ENCODE results near the gene DDX31.

The DDX31 gene

DNA sequence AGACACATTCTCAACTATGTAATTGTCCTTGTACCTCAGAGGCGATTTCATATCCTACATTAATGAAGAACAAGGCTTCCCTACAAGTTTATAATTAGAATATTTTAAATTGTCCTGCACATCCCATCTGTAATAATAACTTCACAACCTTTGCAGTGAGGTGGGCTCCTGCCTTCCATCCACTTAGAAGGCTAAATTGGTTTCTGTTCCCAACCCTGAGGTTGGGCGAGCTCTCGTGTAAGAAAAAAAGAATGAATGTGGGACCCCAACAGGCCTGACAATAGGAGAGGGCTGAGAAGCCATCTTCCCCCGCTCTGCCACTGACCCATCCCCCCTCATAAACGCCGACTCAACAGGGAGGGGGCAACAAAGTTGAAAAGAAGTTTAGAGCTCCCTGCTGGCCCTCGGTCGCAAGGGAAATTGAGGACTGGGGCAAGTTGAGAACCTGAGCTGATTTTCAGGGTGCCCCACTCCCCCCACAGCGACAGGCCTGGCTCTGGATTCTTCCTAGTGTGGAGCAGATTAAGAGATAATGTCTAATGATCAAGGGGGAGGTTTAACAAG is 78.0 kb downstream of the DDX31 start:
- no peak for DNase-seq

DNA sequence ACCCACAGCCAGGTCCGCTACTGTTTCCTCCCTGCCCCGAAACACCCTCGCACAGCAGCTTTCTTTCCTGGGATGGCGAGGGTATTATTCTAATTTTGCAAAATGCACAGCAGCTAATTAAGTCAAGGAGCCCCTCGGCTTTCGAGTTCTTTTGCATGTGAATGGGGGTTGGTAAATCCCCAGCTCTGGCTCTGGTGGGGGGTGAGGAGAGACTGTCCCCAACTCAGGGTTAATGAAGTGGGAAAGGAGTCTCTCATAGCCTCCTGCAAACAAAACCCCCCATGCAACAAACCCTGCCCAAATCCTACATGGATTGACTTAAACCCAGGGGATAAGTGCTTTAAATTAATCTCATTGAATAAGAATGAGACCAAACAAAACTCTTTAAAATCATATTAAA is 78.5 kb downstream of the DDX31 start:
- no peak for DNase-seq

GRCh38 chr9:132590318-132591182 is 79.2 kb downstream of the DDX31 start:
- DNase-seq = no peak

GRCh38 chr9:132590037-132590317 is 79.8 kb downstream of the DDX31 start:
- no peak for DNase-seq

DNA sequence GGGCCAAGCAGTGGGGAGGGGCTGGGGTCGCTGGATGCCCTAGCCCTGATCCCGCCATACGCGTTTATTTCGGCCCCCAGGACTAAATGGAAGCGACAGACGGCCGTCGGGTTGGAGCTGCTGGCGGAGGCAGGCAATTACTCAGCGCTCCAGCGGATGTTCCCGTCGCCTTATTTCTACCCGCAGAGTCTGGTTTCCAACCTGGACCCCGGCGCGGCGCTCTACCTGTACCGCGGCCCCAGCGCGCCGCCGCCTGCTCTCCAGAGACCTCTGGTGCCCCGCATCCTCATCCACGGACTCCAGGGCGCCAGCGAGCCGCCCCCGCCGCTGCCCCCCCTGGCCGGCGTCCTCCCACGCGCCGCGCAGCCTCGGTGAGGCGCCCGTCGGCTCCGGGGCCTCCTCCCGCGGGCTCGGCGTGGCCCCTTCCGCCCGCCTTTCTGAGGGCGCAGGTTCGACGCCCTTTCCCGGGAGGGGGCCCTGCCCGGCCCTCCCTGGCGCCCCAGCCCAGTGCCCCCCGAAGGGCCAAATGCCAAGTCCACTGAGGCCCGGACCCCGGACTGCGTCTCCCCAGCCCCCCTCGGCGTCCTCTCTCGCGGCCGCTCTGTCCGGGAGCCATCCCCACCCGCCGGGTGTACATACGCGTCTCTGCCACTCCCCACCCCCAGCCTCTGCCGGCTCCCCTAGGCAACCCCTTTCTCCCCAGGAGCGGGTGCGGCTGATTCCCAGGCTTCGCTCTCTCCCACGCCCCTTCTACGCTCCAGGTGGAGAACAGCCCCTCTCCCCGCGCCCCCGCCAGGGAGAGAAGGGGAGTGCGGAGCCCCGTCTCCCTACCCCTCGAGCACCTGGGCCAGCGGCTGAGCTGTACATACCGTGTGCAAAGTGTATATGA is 80.4 kb downstream of the DDX31 start:
- DNase-seq = no peak

GRCh38 chr9:132588501-132589147 is 81.2 kb downstream of the DDX31 start:
- DNase-seq = no peak

DNA sequence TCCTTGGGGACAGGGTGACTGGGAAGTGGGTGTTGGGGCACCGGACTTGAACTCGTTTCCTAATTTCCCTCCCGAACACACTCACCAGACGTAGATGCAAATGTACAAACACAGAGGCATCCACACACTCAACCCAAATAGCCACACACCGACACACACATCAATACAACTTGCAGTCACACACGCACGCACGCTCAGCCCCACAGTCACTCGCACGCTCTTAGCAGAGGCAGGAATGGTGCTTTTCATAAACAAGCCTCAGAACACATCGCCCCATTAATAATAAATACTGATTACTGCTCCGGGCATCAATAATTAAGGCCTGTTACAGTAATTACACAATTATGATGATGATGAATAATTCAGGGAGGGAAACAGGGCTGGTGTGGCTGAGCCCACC is 81.7 kb downstream of the DDX31 start:
- no peak for DNase-seq

- DNase-seq = no peak
Observed at GRCh38 chr9:132587592-132587955, 82.2 kb downstream of the DDX31 start.

- DNase-seq = no peak
Observed at GRCh38 chr9:132586830-132587591, 82.8 kb downstream of the DDX31 start.

DNA sequence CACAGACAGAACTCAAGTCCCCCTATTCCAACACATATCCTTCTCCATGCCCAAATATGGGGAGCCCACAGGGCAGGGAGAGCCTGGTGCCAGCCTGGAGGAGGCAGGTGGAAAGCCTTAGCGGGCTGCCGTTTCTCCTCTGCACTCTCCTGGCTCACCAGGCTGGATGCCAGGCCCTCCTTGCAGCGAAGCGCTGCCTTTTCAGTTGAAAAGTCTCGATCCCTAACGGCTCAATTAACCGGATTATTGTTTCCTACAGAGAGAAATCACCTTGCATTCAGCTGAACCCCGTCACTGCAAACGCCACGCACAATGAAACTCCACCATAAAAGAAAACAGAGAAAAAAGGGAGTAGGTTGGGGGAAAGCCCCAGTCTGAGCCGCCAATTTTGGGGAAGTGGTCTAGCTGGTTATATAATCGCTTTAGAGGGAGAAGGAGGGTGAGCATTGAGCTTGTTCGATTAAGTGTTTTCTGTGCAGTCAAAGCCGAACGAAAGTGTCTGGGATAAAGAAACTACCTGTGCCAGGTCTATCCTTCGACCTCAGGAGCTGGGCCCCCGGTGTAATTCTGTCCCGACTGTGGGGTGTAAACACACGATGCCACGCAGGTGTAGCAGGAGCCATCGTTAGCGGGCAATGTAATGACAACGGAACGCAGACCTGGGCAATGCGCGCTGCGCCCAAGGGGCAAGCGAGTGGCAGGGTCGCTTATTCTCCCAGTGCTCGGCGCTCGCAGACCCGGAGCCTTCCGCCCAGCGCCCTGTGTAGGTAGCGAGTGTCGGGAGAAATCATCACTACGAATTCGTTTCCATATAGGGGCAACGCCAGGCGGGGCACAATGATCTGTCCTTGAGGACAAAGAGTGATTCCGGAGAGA is 83.6 kb downstream of the DDX31 start:
- no peak for DNase-seq

DNA sequence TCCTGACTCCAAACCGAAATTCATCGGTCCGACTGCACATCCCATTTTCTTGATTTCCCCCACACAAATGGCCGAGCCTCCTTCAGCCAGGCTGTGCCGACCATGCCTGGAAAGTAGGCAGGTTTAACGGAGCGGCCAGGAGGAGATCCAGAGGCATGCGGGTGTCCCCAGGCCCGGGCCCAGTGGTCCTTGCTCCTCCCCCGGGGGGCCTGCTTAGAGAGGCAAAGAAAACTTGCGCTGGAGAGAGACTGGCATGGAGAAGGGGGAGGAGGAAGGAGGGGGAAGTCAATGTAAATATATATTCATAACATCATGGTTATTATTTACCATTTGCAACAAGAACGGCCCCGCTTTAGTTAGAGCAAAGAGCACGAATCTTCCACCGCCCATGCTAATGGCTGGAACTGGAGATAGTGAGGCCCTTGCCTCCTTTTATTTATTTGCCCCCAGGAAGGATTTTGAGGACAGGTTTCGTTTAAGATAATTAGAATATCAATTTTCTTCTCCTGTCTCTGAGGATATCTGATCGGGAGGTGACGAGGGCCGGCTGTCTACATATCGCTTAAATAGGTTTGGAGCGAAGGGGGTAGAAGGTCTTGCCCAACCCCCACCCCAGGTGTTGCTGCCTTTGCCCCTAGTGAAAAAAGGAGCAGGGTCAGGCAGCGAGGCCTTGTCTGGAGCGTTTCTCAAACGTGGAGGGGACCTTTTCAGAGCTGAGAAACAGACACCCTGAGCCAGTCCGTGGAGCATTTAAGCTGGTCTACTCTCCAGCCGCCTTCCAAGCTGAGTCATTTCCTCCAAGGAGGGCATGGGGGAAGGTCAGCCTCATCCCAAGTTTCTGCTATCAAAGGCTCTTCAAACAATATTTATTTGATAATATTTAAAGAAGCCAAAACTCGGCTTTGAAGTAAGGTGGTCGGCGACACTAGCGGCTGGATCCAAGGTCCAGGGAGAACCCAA is 84.9 kb downstream of the DDX31 start:
- DNase-seq = no peak

DNA sequence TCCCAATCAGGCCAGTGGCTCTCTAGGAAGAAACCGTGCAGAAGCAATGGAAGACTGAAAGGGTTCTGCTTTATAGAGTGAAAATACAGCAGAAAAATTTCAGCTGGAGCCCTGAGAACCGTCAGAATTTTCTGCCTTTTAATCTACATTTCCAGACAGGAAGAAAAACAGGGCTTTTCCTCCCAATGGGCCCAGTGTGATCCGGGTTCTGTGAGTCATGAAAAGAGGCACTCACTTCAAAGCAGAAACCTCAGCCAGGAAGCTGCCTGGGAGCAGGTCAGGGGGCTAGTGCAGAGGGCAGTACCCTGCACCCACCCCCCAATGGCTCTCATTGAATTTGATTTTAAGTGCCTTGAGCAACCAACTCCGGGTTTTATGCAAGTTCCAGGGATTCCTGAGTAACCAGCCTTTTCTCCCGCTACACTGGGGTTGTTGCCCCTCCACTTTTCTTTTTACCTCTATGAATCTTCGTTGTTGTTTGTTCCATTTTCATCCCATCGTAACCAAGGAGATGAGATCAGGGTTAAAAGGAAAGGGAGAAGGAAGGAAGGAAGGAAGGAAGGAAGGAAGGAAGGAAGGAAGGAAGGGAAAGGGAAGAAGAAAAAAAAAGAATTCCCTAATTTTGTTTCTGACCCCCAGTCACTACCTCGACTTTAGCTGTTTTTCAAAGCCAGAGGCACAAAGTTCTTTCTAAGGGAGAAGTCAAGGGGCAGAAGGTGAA is 86.0 kb downstream of the DDX31 start:
- DNase-seq = no peak

GRCh38 chr9:132582786-132583583 is 86.8 kb downstream of the DDX31 start:
- no peak for DNase-seq

- no peak for DNase-seq
Observed at GRCh38 chr9:132582276-132582785, 87.5 kb downstream of the DDX31 start, which contains the start of gene BARHL1. BARHL1 (plus strand) TSS chr9:132582606; CDS start chr9:132582798, 192 bp downstream.

DNA sequence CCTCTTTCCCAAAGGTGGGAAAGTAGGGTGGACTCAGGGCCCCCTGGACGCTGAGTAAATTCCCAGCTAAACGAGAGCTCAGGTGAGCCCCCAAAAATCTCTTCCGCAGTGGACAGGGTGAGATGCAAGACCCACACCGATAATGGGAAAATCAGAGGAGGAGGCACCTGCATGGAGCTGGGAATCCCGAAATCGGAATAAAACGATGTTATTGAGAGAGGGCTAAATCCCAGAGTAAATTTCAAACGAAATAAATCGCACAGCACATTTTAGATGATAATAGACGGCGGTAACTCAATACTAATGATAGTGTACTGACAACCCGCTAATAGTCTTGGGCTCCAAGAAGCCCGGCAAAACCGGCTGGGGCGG is 90.4 kb downstream of the DDX31 start:
- no peak for DNase-seq

DNA sequence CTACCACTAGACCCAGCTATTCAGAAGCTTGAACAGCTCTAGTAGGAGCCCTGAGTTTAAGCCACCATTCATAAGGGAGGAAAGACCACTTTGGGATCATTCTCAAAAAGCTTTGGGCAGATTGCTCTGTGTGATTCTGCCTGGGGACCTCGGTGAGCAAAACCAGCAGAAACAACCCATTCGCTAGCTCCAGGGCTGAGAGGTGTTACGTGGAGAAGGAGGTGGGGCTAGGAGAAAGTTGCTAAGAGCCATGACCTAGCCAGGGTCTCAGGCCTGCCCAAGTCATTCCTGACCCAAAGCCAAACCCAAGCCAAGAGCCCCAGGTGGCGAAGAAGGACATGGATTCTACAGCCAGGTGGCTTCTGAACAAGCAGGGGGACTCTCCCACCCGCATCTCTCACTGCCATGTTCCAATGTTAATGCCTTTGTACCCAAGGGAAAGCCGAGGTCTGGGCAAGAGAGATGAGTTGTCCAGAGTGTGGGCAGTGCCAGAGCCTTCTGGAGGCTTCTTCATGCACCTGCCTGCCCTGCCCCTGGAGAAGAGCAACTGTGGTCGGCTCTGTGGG is 91.3 kb downstream of the DDX31 start:
- no peak for DNase-seq

- no peak for DNase-seq
Observed at GRCh38 chr9:132577119-132577518, 92.7 kb downstream of the DDX31 start.

DNA sequence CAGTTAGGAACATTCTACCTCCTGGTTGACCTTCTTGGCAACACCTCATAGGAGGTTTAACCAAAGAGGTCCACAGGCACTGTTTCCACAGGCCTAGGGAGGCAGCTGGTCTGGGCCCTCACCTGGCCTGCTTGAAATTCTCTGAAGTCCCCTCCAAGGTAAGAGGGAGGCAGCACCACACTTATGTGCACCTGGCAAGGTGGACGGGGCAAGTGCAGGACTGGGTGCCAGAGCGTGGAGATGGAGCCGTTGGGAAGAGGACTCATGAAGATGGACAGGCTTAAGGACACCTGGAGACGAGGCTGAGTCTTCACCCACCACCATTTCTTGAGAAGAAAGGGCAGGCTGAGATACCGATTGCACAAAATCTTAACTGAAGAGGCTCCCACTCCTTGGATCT is 94.0 kb downstream of the DDX31 start:
- no peak for DNase-seq

Data from stimulated activated CD8-positive, alpha-beta memory T cell treated with anti-CD3 and anti-CD28 coated beads, Interleukin-4, amount 100 ng/mL, for 48 hours (primary cell).